EH (cell line): Measurements from ENCODE around the gene PDE7B.

ENCODE experiments used
- DNase-seq: peaks from one replicate; pipeline ENCODE4 v3.0.0-alpha.2; 2015; ENCODE audit warnings: low read depth

PDE7B gene

DNA sequence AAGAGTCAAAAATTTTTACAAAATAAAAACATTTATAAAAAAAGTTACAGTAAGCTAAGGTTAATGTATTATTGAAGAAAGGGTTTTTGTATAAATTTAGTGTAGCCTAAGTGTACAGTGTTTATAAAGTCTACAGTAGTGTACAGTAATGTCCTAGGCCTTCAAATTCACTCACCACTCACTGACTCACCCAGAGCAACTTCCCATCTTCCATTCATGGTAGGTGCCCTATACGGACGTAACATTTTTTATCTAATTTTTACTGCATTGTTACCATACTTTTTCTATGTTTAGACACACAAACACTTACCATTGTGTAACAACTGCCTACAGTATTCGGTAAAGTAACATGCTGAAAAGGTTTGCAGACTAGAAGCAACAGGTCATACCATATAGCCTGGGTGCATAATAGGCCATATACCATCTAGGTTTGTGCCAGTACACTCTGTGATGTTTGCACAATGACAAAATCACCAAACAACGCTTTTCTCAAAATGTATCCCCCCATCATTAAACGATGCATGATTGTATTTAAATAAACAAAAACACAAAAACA is 392.6 kb downstream of the PDE7B start:
- peak; percentile 78 for DNase-seq
